Mesendoderm (in vitro differentiated cells): ENCODE measurements around the gene FAM163B.

Experiments used
- DNase-seq: peaks from one replicate; pipeline ENCODE4 v3.0.0; 2013
- H2AK5ac ChIP-seq: 2 replicates; pipeline ENCODE4 v1.6.1; 2013; ENCODE audit warnings: low read length, inconsistent platforms
- H2BK120ac ChIP-seq: 2 replicates; pipeline ENCODE4 v1.6.1; 2013; ENCODE audit warnings: low read depth, mild to moderate bottlenecking, low read length, moderate library complexity, mixed read lengths
- H2BK15ac ChIP-seq: replicated peaks from 2 replicates; pipeline ENCODE4 v1.6.1; 2013; ENCODE audit warnings: low read depth, mild to moderate bottlenecking, moderate library complexity
- H2BK5ac ChIP-seq: 2 replicates; pipeline ENCODE4 v1.6.1; 2013; ENCODE audit warnings: low read length, inconsistent platforms
- H3K18ac ChIP-seq: 2 replicates; pipeline ENCODE4 v1.6.1; 2013; ENCODE audit warnings: mild to moderate bottlenecking, low read length, mixed read lengths
- H3K23ac ChIP-seq: one replicate; pipeline ENCODE4 v1.6.1; 2013; ENCODE audit warnings: low read length
- H3K27ac ChIP-seq: 2 replicates; pipeline ENCODE4 v1.5.1; 2013; ENCODE audit warnings: low read depth, mild to moderate bottlenecking, inconsistent platforms, low read length, moderate library complexity
- H3K27me3 ChIP-seq: 2 replicates; pipeline ENCODE4 v1.6.1; 2013; ENCODE audit warnings: low read length, control low read depth, mild to moderate bottlenecking, inconsistent platforms; ENCODE audit not compliant: insufficient read depth, poor library complexity
- H3K36me3 ChIP-seq: 2 replicates; pipeline ENCODE4 v1.6.1; 2013; ENCODE audit warnings: low read length, inconsistent platforms; ENCODE audit not compliant: control insufficient read depth, insufficient read depth
- H3K4ac ChIP-seq: one replicate; pipeline ENCODE4 v1.6.1; 2013; ENCODE audit warnings: low read depth, mild to moderate bottlenecking, low read length, moderate library complexity
- H3K4me1 ChIP-seq: 2 replicates; pipeline ENCODE4 v1.6.1; 2013; ENCODE audit warnings: low read depth, low read length, inconsistent platforms; ENCODE audit not compliant: control insufficient read depth
- H3K4me2 ChIP-seq: 2 replicates; pipeline ENCODE4 v1.6.1; 2013; ENCODE audit warnings: low read length
- H3K4me3 ChIP-seq: 2 replicates; pipeline ENCODE4 v1.5.1; 2013; ENCODE audit warnings: mild to moderate bottlenecking, low read length
- H3K56ac ChIP-seq: one replicate; pipeline ENCODE4 v1.6.1; 2013; ENCODE audit warnings: low read length
- H3K79me1 ChIP-seq: 2 replicates; pipeline ENCODE4 v1.6.1; 2013; ENCODE audit warnings: low read length, inconsistent platforms
- H3K79me2 ChIP-seq: 2 replicates; pipeline ENCODE4 v1.6.1; 2013; ENCODE audit warnings: mild to moderate bottlenecking, low read length; ENCODE audit not compliant: control insufficient read depth, insufficient read depth
- H3K9ac ChIP-seq: 2 replicates; pipeline ENCODE4 v1.6.1; 2013; ENCODE audit warnings: low read length, inconsistent platforms
- H4K5ac ChIP-seq: one replicate; pipeline ENCODE4 v1.6.1; 2013; ENCODE audit warnings: low read length
- H4K8ac ChIP-seq: one replicate; pipeline ENCODE4 v1.6.1; 2013; ENCODE audit warnings: low read depth, mild to moderate bottlenecking, control low read depth, low read length, moderate library complexity
- WGBS: extraction: QIAGEN DNeasy Blood & Tissue Kit; methylation state at CpG from one replicate; pipeline ENCODE4 v1.1.7; 2013; ENCODE audit warnings: low lambda C conversion rate, missing lambda C conversion rate; ENCODE audit not compliant: insufficient coverage; ENCODE audit errors: extremely low coverage; 5-methylcytosine and 5-hydroxymethylcytosine counted together

Gene FAM163B

DNA sequence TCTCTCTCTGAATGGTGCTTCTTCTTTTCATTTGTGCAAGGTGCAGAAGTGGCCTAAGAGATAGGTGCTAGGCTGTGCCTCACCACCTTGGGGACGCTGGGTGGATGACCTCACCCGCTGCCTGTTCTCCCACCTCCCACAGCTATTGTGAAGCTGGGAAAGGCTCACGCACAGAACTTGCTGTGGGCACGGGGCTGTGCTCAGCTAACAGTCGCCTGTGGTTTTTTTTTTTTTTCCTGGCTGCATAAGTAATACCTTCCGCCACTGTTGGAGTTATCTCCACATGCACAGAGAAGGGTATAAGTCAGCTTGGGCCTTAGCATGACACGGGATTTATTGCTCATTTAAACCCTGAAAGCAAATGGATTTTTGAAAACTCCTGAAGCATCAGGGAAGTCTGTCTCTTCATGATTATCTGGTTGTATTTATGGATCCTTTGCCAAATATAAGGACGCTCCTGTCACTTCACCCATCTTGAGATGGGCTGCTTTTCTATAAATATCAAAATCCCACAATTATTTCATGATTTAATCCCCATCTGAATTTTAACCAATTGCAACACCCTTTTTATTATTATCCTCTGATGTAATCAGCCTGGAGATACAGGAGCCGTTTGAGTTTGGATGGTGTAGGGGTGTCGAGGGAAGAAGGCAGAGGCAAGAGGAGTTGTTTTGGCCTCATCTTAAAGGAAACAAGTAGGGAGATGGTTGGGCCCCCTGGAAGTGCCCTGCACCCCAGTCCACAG lies 36.0 kb upstream of the FAM163B start:
- no peak overlapping the region for H3K4me3 ChIP-seq
- H3K36me3 ChIP-seq, result no peaks in the 10 kb centered on the region
- H4K5ac ChIP-seq, result no peak overlapping the region
- no peak overlapping the region for H3K27ac ChIP-seq
- H3K4ac ChIP-seq, result no peak overlapping the region
- H2BK5ac ChIP-seq, result no peak overlapping the region
- H3K23ac ChIP-seq, result no peak overlapping the region
- no peak overlapping the region for H2BK120ac ChIP-seq
- DNase-seq, result no peak
- H3K18ac ChIP-seq, result no peak overlapping the region
- no peak overlapping the region for H4K8ac ChIP-seq
- no peaks in the 10 kb centered on the region for H3K79me2 ChIP-seq
- H3K4me2 ChIP-seq, result no peak overlapping the region
- no peak overlapping the region for H3K9ac ChIP-seq
- no CpG with 5 or more reads among the region's 10 CpGs for WGBS
- H3K4me1 ChIP-seq, result no peaks in the 10 kb centered on the region
- no peaks in the 10 kb centered on the region for H3K27me3 ChIP-seq
- H3K56ac ChIP-seq, result no peak overlapping the region
- H2BK15ac ChIP-seq, result no peak overlapping the region
- H3K79me1 ChIP-seq, result no peaks in the 10 kb centered on the region
- no peak overlapping the region for H2AK5ac ChIP-seq

DNA sequence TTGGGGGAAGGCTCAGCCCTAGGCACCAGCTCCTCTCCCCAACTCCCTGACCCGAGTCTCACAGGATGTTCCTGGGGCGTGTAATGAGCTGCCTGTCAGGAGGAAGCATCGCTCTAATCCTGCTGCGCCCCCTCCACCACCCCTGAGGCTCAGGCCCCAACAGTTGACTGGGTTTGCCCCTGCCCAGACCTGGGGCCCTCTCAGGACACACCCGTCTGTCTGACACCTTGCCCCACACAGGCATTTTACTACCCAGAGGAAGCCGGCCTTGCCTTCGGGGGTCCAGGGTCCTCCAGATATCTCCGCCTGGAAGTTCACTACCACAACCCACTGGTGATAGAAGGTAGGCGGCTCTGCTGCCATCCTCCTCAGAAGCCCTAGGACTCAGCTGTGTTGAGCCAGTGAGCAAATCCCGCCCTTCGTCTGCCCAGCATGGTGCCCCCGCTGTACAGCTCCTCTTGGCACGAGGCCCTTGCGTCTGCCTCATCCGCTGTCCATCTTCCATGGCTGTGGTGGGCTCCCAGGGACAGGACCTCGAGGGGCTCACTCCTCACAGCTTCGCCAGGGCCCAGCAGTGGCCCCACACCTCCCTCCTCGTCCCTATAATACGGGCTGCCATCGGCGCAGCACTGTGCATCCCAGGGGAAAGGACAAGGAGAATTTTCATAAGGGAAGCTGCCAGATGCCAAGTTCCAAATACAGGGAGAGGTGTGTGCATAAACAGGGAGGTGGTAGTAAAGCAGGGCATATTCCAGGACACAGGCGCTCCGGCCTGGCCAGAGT lies 35.0 kb upstream of the FAM163B start:
- Histone ChIP-seq H3K4me3 (no peak overlapping the region), H3K23ac (no peak overlapping the region), H3K4me1 (no peaks in the 10 kb centered on the region), H3K4ac (no peak overlapping the region), H3K56ac (no peak overlapping the region), H2BK120ac (no peak overlapping the region), H2BK5ac (no peak overlapping the region), H3K4me2 (no peak overlapping the region), H3K9ac (no peak overlapping the region), H3K27me3 (no peaks in the 10 kb centered on the region), H2AK5ac (no peak overlapping the region), H4K8ac (no peak overlapping the region), H4K5ac (no peak overlapping the region), H3K79me1 (no peaks in the 10 kb centered on the region), H3K27ac (no peak overlapping the region), H2BK15ac (no peak overlapping the region), H3K36me3 (no peaks in the 10 kb centered on the region), H3K18ac (no peak overlapping the region), H3K79me2 (no peaks in the 10 kb centered on the region)
- no peak for DNase-seq
- WGBS, result no CpG with 5 or more reads among the region's 23 CpGs

DNA sequence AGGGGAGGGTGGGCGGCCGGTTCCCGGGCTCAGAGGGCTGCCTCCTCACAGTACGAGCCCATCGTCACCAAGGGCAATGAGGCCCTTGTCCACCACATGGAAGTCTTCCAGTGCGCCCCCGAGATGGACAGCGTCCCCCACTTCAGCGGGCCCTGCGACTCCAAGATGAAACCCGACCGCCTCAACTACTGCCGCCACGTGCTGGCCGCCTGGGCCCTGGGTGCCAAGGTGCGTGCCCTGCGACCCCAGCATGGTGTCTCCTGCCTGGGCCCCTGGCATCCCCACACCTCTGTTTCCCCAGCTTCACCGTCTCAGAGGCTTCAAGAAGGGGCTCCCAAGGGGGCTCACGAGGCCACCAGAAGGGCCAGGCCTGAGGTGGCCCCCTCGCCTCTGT lies 34.2 kb upstream of the FAM163B start:
- Histone ChIP-seq H3K27me3 (no peaks in the 10 kb centered on the region), H3K4me1 (no peaks in the 10 kb centered on the region)

DNA sequence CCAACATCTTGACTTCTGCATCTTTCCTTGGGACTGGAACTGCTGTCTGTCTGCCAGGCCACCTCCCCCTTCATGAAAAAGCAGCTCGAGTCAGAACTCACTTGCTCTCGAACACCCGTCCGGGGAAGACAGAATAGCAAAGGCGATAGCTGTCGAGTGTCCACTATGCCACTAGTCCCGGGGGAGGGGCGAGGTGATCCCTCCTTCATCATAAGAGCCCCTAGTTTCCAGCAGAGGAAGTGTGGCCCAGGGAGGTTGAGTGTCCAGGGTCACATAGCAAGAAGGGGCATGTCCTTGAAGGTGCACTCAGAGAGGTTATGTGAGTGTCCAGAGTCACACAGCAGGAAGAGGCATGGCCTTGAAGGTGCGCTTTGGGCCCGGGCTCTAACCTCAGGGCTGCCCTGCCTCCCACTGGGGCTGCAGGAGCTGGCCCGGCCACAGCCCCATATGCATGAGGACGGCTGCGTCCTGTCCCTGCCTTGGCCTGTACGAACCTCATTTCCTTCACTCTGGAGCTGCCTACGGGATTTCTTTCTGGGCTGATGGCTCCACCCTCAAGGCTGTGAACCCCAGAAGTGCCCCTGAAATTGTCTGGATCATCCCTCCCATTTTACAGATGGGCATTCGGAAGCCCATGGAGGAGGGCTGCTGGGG lies 33.6 kb upstream of the FAM163B start:
- H3K4me3 ChIP-seq, result no peak overlapping the region
- H2AK5ac ChIP-seq, result no peak overlapping the region
- H4K8ac ChIP-seq, result no peak overlapping the region
- no peak overlapping the region for H4K5ac ChIP-seq
- no CpG with 5 or more reads among the region's 16 CpGs for WGBS
- no peak overlapping the region for H3K4me2 ChIP-seq
- H2BK5ac ChIP-seq, result no peak overlapping the region
- no peaks in the 10 kb centered on the region for H3K79me2 ChIP-seq
- H3K36me3 ChIP-seq, result no peaks in the 10 kb centered on the region
- H3K18ac ChIP-seq, result no peak overlapping the region
- H3K4me1 ChIP-seq, result no peaks in the 10 kb centered on the region
- no peak overlapping the region for H3K4ac ChIP-seq
- no peak overlapping the region for H3K9ac ChIP-seq
- H2BK120ac ChIP-seq, result no peak overlapping the region
- no peak for DNase-seq
- H3K27ac ChIP-seq, result no peak overlapping the region
- no peak overlapping the region for H2BK15ac ChIP-seq
- H3K27me3 ChIP-seq, result no peaks in the 10 kb centered on the region
- H3K56ac ChIP-seq, result no peak overlapping the region
- peak overlapping the region; percentile 66 for H3K23ac ChIP-seq
- H3K79me1 ChIP-seq, result no peaks in the 10 kb centered on the region

More for the DNA sequence above, 34.2 kb upstream of the FAM163B start:
- H3K23ac ChIP-seq, result no peak overlapping the region
- H2BK15ac ChIP-seq, result no peak overlapping the region
- no CpG with 5 or more reads among the region's 20 CpGs for WGBS
- no peak overlapping the region for H4K8ac ChIP-seq
- no peak overlapping the region for H4K5ac ChIP-seq
- H2BK5ac ChIP-seq, result no peak overlapping the region
- no peaks in the 10 kb centered on the region for H3K79me1 ChIP-seq
- no peak overlapping the region for H3K27ac ChIP-seq
- no peaks in the 10 kb centered on the region for H3K79me2 ChIP-seq
- H2AK5ac ChIP-seq, result no peak overlapping the region
- H3K4me2 ChIP-seq, result no peak overlapping the region
- no peak overlapping the region for H3K4ac ChIP-seq
- H3K18ac ChIP-seq, result no peak overlapping the region
- H2BK120ac ChIP-seq, result no peak overlapping the region
- no peak overlapping the region for H3K4me3 ChIP-seq
- no peak overlapping the region for H3K9ac ChIP-seq
- no peaks in the 10 kb centered on the region for H3K36me3 ChIP-seq
- H3K56ac ChIP-seq, result no peak overlapping the region
- DNase-seq, result no peak

DNA sequence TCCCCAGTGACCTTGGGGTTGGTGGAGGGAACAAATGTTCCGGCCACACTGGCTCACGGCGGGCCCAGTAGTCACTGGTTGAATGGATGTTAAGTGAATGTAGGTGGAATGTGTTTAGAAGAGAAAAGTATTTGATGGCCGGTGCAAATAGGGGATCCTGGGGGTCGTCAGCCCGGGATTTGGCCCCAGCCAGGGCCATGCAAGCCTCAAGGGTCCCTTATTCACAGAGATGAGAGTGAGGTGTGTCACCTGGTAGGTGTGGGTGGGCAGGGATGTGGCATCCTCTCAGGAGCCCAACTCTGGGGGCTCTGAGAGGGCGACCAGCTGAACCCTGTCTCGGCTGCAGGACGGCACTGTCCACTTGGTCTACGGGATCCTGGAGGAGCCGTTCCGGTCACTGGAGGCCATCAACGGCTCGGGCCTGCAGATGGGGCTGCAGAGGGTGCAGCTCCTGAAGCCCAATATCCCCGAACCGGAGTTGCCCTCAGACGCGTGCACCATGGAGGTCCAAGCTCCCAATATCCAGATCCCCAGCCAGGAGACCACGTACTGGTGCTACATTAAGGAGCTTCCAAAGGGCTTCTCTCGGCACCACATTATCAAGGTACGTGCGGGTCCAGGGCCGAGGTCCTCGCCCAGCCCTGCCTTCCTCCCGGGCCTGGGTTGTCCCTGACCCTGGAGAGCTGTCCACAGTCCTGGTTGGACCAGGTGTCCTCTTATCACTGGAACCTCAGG lies 32.8 kb upstream of the FAM163B start:
- no peak overlapping the region for H3K9ac ChIP-seq

More for the DNA sequence above, 32.8 kb upstream of the FAM163B start:
- no peaks in the 10 kb centered on the region for H3K79me1 ChIP-seq
- no peaks in the 10 kb centered on the region for H3K79me2 ChIP-seq
- H3K36me3 ChIP-seq, result no peaks in the 10 kb centered on the region
- DNase-seq, result no peak
- no peak overlapping the region for H3K4me3 ChIP-seq
- H3K18ac ChIP-seq, result no peak overlapping the region
- no peaks in the 10 kb centered on the region for H3K27me3 ChIP-seq
- H2BK15ac ChIP-seq, result no peak overlapping the region
- no peak overlapping the region for H4K5ac ChIP-seq
- no peak overlapping the region for H2BK120ac ChIP-seq
- no peak overlapping the region for H3K4ac ChIP-seq
- no peak overlapping the region for H3K56ac ChIP-seq
- H3K4me1 ChIP-seq, result no peaks in the 10 kb centered on the region
- H2BK5ac ChIP-seq, result no peak overlapping the region
- no CpG with 5 or more reads among the region's 25 CpGs for WGBS
- H2AK5ac ChIP-seq, result no peak overlapping the region
- no peak overlapping the region for H3K23ac ChIP-seq
- no peak overlapping the region for H4K8ac ChIP-seq
- no peak overlapping the region for H3K27ac ChIP-seq
- H3K4me2 ChIP-seq, result no peak overlapping the region
